Measurements from ENCODE around the gene SARDH.

GRCh38 chr9:133769511-133770075 lies 31.4 kb upstream of the SARDH start:
- TF ChIP-seq, protein P1, sequence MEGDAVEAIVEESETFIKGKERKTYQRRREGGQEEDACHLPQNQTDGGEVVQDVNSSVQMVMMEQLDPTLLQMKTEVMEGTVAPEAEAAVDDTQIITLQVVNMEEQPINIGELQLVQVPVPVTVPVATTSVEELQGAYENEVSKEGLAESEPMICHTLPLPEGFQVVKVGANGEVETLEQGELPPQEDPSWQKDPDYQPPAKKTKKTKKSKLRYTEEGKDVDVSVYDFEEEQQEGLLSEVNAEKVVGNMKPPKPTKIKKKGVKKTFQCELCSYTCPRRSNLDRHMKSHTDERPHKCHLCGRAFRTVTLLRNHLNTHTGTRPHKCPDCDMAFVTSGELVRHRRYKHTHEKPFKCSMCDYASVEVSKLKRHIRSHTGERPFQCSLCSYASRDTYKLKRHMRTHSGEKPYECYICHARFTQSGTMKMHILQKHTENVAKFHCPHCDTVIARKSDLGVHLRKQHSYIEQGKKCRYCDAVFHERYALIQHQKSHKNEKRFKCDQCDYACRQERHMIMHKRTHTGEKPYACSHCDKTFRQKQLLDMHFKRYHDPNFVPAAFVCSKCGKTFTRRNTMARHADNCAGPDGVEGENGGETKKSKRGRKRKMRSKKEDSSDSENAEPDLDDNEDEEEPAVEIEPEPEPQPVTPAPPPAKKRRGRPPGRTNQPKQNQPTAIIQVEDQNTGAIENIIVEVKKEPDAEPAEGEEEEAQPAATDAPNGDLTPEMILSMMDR (IDR thresholded peaks at IDR 0.05; ENCODE audit: poor library complexity, severe bottlenecking), result no peak
- TF ChIP-seq, protein P2, sequence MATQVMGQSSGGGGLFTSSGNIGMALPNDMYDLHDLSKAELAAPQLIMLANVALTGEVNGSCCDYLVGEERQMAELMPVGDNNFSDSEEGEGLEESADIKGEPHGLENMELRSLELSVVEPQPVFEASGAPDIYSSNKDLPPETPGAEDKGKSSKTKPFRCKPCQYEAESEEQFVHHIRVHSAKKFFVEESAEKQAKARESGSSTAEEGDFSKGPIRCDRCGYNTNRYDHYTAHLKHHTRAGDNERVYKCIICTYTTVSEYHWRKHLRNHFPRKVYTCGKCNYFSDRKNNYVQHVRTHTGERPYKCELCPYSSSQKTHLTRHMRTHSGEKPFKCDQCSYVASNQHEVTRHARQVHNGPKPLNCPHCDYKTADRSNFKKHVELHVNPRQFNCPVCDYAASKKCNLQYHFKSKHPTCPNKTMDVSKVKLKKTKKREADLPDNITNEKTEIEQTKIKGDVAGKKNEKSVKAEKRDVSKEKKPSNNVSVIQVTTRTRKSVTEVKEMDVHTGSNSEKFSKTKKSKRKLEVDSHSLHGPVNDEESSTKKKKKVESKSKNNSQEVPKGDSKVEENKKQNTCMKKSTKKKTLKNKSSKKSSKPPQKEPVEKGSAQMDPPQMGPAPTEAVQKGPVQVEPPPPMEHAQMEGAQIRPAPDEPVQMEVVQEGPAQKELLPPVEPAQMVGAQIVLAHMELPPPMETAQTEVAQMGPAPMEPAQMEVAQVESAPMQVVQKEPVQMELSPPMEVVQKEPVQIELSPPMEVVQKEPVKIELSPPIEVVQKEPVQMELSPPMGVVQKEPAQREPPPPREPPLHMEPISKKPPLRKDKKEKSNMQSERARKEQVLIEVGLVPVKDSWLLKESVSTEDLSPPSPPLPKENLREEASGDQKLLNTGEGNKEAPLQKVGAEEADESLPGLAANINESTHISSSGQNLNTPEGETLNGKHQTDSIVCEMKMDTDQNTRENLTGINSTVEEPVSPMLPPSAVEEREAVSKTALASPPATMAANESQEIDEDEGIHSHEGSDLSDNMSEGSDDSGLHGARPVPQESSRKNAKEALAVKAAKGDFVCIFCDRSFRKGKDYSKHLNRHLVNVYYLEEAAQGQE (IDR thresholded peaks at IDR 0.05; ENCODE audit: borderline replicate concordance), result no peak
- TF ChIP-seq EZH2 (IDR thresholded peaks at IDR 0.05; ENCODE audit: borderline replicate concordance, insufficient read depth, low read length, poor library complexity, severe bottlenecking) (no peak), RAD21 (conservative IDR thresholded peaks at IDR 0.05) (no peak), TAF1 (IDR thresholded peaks at IDR 0.05; ENCODE audit: low read depth) (no peak), EP300 (conservative IDR thresholded peaks at IDR 0.05; ENCODE audit: poor library complexity, severe bottlenecking) (no peak), POLR2AphosphoS5 (IDR thresholded peaks at IDR 0.05) (no peak), MXI1 (conservative IDR thresholded peaks at IDR 0.05; ENCODE audit: poor library complexity, severe bottlenecking) (no peak), SMC3 (conservative IDR thresholded peaks at IDR 0.05; ENCODE audit: poor library complexity) (no peak)

Measured in neural cell (in vitro differentiated cells).